Hepatocyte (in vitro differentiated cells): ENCODE results near the gene AP2M1. TPM values are rescaled to one million over a fixed set of nuclear protein-coding genes. Genes with fewer than 3 reads are reported as not detected.
"Not testable (repeated sequence)": the region's sequence is repeated elsewhere in the genome, so short reads cannot be mapped to it uniquely, and the experiment has no call there.

Experiments
- DNase-seq: peaks from one replicate; pipeline ENCODE4 v3.0.0-alpha.2; 2016; ENCODE audit warnings: low spot score
- H2AFZ ChIP-seq: fragments of 200-600 bp; sonication (generic); 2 replicates; pipeline ENCODE4 v1.6.0; 2016; ENCODE audit warnings: antibody characterized with exemption, mild to moderate bottlenecking
- H3K27ac ChIP-seq: fragments of 200-600 bp; sonication (generic); 2 replicates; pipeline ENCODE4 v1.5.1; 2016; ENCODE audit warnings: mild to moderate bottlenecking
- H3K27me3 ChIP-seq: fragments of 200-600 bp; sonication (generic); 2 replicates; pipeline ENCODE4 v1.6.1; 2016
- H3K36me3 ChIP-seq: fragments of 200-600 bp; sonication (generic); replicated peaks from 2 replicates; pipeline ENCODE4 v1.5.1; 2016; ENCODE audit warnings: low read depth; ENCODE audit not compliant: insufficient read depth
- H3K4me1 ChIP-seq: fragments of 200-600 bp; sonication (generic); 2 replicates; pipeline ENCODE4 v1.5.1; 2016; ENCODE audit warnings: mild to moderate bottlenecking, moderate library complexity; ENCODE audit not compliant: insufficient read depth
- H3K4me2 ChIP-seq: fragments of 200-600 bp; sonication (generic); 2 replicates; pipeline ENCODE4 v1.6.0; 2016
- H3K4me3 ChIP-seq: fragments of 200-600 bp; sonication (generic); 2 replicates; pipeline ENCODE4 v1.5.1; 2016; ENCODE audit warnings: mild to moderate bottlenecking
- H3K79me2 ChIP-seq: fragments of 200-600 bp; sonication (generic); 2 replicates; pipeline ENCODE4 v1.6.0; 2017; ENCODE audit warnings: mild to moderate bottlenecking
- H3K9me2 ChIP-seq: fragments of 200-600 bp; sonication (generic); replicated peaks from 2 replicates; pipeline ENCODE4 v1.6.0; 2017; ENCODE audit warnings: mild to moderate bottlenecking; ENCODE audit not compliant: insufficient read depth
- H3K9me3 ChIP-seq: fragments of 200-600 bp; sonication (generic); 2 replicates; pipeline ENCODE4 v1.5.1; 2016; ENCODE audit warnings: low read depth, mild to moderate bottlenecking
- H4K20me1 ChIP-seq: fragments of 200-600 bp; sonication (generic); 2 replicates; pipeline ENCODE4 v1.6.0; 2016; ENCODE audit warnings: mild to moderate bottlenecking; ENCODE audit not compliant: insufficient read depth, poor library complexity, severe bottlenecking
- CTCF ChIP-seq: fragments of 200-600 bp; sonication (generic); IDR thresholded peaks from 2 replicates; pipeline ENCODE4 v1.5.1; 2016; ENCODE audit warnings: antibody characterized with exemption, mild to moderate bottlenecking; ENCODE audit not compliant: poor library complexity
- EZH2 ChIP-seq: fragments of 200-600 bp; sonication (generic); IDR thresholded peaks from 2 replicates; pipeline ENCODE4 v1.6.1; 2016; ENCODE audit warnings: antibody characterized with exemption, mild to moderate bottlenecking, borderline replicate concordance
- EZH2phosphoT487 ChIP-seq: fragments of 200-600 bp; sonication (generic); IDR thresholded peaks from one replicate; pipeline ENCODE4 v1.6.1; 2018; ENCODE audit warnings: antibody characterized with exemption, mild to moderate bottlenecking, low read depth, moderate library complexity; ENCODE audit not compliant: unreplicated experiment, severe bottlenecking
- WGBS: methylation state at CpG from one replicate; pipeline ENCODE4 v1.1.6; 2016; ENCODE audit warnings: low lambda C conversion rate; ENCODE audit errors: missing lambda C conversion rate; 5-methylcytosine and 5-hydroxymethylcytosine counted together
- polyA plus RNA-seq: library from polyadenylated mRNA; unstranded; fragments of >200 nt; fragmentation: Nextera tagmentation; extraction: Ambion mirVana; gene quantifications from 2 replicates; pipeline ENCODE4 v1.2.1, GENCODE V29; 2016
- total RNA-seq: library from RNA; depleted of rRNA; stranded (reverse); fragments of >200 nt; gene quantifications from 2 replicates; pipeline ENCODE4 v1.2.3, GENCODE V29; 2014

The AP2M1 gene
- total and polyA plus RNA-seq, 2 experiments from 2014 or later: 243 to 389 TPM

GRCh38 chr3:184158404-184158803, 16.3 kb upstream of the AP2M1 start:
- H3K4me1 ChIP-seq: peaks cover 39% of the 10 kb centered on the region
- DNase-seq: no peak
- no peak overlapping the region for H2AFZ ChIP-seq
- 88% methylated on average over 4 of the region's 4 CpGs for WGBS
- H3K9me2 ChIP-seq: no peaks in the 10 kb centered on the region
- H4K20me1 ChIP-seq: peaks cover 64% of the 10 kb centered on the region
- H3K4me3 ChIP-seq: no peak overlapping the region
- peaks cover 88% of the 10 kb centered on the region for H3K79me2 ChIP-seq
- TF ChIP-seq EZH2phosphoT487 (no peak), CTCF (no peak), EZH2 (no peak)
- H3K9me3 ChIP-seq: no peaks in the 10 kb centered on the region
- no peaks in the 10 kb centered on the region for H3K27me3 ChIP-seq
- peak overlapping the region; percentile 4 for H3K27ac ChIP-seq
- H3K36me3 ChIP-seq: no peaks in the 10 kb centered on the region
- H3K4me2 ChIP-seq: peak overlapping the region; percentile 96

GRCh38 chr3:184160456-184160855, 14.2 kb upstream of the AP2M1 start:
- H3K9me3 ChIP-seq: no peaks in the 10 kb centered on the region
- WGBS: 58% methylated on average over 2 of the region's 2 CpGs
- no peaks in the 10 kb centered on the region for H3K36me3 ChIP-seq
- TF ChIP-seq CTCF (no peak), EZH2 (no peak), EZH2phosphoT487 (no peak)
- peaks cover 91% of the 10 kb centered on the region for H3K79me2 ChIP-seq
- peak overlapping the region; percentile 71 for H3K27ac ChIP-seq
- H3K9me2 ChIP-seq: no peaks in the 10 kb centered on the region
- no peak overlapping the region for H3K4me3 ChIP-seq
- no peak for DNase-seq
- no peaks in the 10 kb centered on the region for H3K27me3 ChIP-seq
- peak overlapping the region; percentile 57 for H3K4me2 ChIP-seq
- peaks cover 73% of the 10 kb centered on the region for H4K20me1 ChIP-seq
- peaks cover 30% of the 10 kb centered on the region for H3K4me1 ChIP-seq
- H2AFZ ChIP-seq: no peak overlapping the region

DNA sequence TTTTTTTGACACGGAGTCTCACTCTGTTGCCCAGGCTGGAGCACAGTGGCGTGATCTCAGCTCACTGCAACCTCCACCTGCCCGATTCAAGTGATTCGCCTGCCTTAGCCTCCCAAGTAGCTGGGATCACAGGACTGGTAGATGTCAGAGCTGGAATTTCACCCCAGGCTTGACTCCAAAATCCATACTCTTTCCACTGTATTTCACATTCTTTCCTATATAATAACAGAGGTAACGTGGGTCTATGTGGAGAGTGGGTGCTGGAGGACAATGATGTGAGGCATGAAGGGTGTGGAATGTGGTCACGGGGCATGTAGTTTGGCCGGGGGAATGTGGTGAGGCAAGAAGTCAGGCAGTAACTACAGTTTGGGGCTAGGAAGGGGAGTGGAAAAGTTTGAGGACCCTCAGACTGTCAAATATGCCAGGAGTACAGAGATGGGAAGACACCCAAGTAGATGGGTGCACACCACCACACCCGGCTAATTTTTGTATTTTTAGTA, 12.0 kb upstream of the AP2M1 start:
- DNase-seq, H2AFZ ChIP-seq, H3K27ac ChIP-seq, H3K4me3 ChIP-seq, H3K36me3 ChIP-seq, H3K27me3 ChIP-seq, H3K9me3 ChIP-seq, H3K9me2 ChIP-seq, H3K4me2 ChIP-seq: not testable (repeated sequence)
- Histone ChIP-seq H3K79me2 (peaks cover 74% of the 10 kb centered on the region), H4K20me1 (peaks cover 62% of the 10 kb centered on the region), H3K4me1 (peaks cover 25% of the 10 kb centered on the region)
- WGBS: 89% methylated on average over 7 of the region's 8 CpGs

DNA sequence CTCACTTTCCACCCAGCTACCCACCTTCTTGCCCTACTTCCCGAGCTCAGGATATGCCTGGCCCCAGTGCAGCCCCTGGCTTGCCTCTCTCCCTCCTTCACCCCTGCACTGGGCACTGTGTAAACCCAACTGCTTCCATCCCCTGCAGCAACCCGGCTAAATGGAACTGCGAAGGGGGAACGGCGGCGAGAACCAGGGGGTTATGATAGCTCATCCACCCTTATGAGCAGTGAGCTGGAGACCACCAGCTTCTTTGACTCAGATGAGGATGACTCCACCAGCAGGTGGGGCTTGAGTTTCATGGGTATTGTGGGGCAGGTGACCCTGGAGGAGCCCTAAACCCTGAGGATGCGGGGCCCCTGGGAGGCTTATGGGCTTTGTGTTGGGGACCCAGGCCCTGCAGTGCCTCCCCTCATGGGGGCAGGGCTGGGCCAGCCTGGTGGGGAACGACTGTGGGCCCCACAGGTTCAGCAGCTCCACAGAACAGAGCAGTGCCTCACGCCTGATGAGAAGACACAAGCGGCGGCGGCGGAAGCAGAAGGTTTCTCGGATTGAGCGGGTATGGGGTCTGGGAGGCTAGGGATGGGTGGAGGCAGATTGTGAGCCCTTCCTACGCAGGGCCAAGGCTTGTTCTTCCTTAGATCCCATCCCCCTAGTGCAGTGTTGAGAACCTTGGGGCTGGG, 9.9 kb upstream of the AP2M1 start:
- TF ChIP-seq CTCF (no peak), EZH2phosphoT487 (no peak)
- Histone ChIP-seq H3K9me3 (no peaks in the 10 kb centered on the region), H4K20me1 (peaks cover 44% of the 10 kb centered on the region), H3K27ac (no peak overlapping the region), H3K4me2 (no peak overlapping the region), H3K27me3 (no peaks in the 10 kb centered on the region), H3K4me3 (no peak overlapping the region), H3K4me1 (peaks cover 13% of the 10 kb centered on the region), H2AFZ (no peak overlapping the region), H3K79me2 (peaks cover 52% of the 10 kb centered on the region), H3K36me3 (no peaks in the 10 kb centered on the region), H3K9me2 (no peaks in the 10 kb centered on the region)
- 96% methylated on average over 16 of the region's 16 CpGs for WGBS
- DNase-seq: no peak
